22Rv1 (cell line): ENCODE data around the gene BRCA2.

Experiments used
- H3K27ac ChIP-seq: fragments of 450-650 bp; 2 replicates; pipeline ENCODE4 v1.5.1; 2017
- ZFX ChIP-seq: fragments of 450-650 bp; IDR thresholded peaks from 2 replicates; pipeline ENCODE4 v1.6.1; 2017; ENCODE audit warnings: antibody characterized with exemption, borderline replicate concordance
- TF ChIP-seq, protein P1 (sequence below): fragments of 450-650 bp; IDR thresholded peaks from 2 replicates; pipeline ENCODE4 v1.5.1; 2017; ENCODE audit warnings: mild to moderate bottlenecking

BRCA2 gene

DNA sequence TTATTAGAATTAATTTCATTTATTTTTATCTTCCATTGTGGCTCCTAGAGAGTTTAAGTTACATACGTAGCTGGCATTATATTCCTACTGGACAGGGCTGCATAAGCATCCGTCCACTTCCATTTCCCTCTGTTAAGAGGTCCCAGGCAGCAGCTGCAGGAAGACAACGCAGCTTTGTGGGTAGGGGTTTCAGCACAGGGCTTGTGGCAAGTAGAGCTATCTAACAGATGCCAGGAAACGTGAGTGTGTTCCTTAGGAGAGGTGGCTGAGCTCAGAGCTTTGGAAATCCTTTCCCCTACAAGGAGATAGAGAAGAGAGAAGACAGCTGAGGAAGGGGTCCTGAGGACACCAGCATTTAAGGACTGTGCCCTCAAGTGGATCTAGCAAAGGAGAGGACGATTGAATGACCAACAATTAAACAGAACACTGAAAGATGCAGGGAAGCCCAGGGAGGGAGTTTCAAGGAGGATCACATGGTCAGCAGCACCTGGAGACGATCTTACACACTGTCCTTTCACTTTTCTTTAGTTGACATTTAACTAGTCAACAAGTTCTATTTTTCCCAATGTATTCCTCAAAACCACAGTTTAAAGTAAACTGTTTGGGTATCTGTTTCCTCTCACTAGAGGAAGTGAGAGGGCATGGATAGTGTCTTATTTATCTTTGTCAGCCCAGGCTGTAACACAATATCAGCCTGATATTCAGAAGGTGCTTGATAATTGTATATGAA, 114.9 kb downstream of the BRCA2 start:
- TF ChIP-seq, protein P1, sequence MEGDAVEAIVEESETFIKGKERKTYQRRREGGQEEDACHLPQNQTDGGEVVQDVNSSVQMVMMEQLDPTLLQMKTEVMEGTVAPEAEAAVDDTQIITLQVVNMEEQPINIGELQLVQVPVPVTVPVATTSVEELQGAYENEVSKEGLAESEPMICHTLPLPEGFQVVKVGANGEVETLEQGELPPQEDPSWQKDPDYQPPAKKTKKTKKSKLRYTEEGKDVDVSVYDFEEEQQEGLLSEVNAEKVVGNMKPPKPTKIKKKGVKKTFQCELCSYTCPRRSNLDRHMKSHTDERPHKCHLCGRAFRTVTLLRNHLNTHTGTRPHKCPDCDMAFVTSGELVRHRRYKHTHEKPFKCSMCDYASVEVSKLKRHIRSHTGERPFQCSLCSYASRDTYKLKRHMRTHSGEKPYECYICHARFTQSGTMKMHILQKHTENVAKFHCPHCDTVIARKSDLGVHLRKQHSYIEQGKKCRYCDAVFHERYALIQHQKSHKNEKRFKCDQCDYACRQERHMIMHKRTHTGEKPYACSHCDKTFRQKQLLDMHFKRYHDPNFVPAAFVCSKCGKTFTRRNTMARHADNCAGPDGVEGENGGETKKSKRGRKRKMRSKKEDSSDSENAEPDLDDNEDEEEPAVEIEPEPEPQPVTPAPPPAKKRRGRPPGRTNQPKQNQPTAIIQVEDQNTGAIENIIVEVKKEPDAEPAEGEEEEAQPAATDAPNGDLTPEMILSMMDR: no peak
- TF ChIP-seq ZFX: no peak
- no peak overlapping the region for H3K27ac ChIP-seq

DNA sequence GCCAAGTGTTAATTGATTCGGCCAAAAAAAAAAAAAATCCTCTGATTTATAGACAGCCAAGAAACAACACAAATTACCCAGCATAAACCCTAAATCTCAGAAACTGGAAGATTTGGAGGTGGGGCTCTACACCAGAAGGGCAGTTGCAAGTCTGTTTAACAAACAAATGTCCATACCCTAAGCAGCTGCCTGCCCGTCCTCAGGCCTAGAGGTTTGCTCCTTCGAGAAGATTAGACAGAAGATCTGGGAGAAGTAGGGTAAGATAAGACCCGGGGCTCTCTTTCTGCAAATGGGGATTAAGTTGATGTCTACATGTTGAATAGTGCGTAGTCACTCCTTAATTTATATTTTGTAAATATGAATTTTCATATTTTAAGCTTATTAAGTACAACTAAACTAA, 116.1 kb downstream of the BRCA2 start:
- H3K27ac ChIP-seq: no peak overlapping the region
- no peak for TF ChIP-seq ZFX
- TF ChIP-seq, protein P1: no peak

DNA sequence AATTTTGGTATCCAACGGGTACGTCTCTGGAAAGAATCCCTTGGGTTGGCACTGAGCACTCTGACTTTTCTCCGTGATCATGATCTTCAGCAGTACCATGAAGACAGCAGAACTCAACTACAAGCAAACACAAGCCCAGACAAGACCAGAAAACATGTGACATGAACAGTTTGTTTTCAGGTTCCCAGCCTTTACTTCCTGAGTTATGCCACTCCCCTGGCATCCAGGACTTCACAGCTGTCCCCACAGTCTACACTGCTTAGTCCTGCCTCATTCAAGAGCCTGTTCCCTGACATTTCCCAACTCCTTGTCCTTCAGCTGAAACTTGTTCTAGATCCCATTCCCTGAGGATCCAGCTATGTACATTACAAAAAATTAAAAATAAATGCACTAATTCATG, 117.5 kb downstream of the BRCA2 start:
- TF ChIP-seq, protein P1: no peak
- no peak for TF ChIP-seq ZFX
- no peak overlapping the region for H3K27ac ChIP-seq

DNA sequence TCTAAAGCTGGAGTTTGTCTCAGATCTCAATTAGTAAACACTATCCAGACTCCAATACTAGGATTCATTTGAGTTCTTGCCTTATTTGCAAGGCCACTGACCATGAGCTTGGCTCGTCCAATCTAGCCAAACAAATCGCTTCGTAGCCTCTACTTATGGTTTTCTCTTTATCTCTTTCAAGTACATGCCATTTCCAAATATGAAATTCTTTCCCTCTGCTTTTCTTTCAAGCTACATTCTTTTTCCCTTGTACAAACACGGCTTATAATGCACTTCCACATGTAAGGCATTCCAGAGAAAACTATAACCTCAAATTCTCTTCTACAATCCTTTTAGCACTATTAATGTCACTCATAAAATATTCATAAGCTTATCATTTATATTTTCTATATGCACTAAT, 123.6 kb downstream of the BRCA2 start:
- H3K27ac ChIP-seq: no peak overlapping the region
- TF ChIP-seq, protein P1: no peak
- no peak for TF ChIP-seq ZFX

GRCh38 chr13:32443111-32443510, 127.8 kb downstream of the BRCA2 start:
- no peak for TF ChIP-seq ZFX
- TF ChIP-seq, protein P1: peak; percentile 28
- H3K27ac ChIP-seq: no peak overlapping the region

DNA sequence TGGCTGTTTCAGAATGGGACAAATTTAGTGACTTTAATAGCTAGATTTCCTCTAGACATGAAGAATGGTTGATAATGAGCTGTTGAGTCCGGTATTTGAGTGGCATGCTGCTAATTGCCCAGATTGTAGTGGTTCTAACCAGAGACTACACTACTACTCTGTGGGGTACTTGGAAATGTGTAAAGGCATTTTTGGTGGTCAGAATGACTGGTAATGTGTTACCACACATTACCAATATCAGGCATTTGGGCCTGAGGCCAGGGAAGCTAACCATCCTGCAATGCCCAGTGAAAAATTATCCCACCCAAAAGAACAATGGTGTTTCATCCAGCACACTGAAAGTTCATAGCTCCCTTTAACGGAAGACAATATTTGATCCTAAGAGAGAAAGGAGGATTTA, 130.2 kb downstream of the BRCA2 start:
- H3K27ac ChIP-seq: no peak overlapping the region
- TF ChIP-seq, protein P1: no peak
- no peak for TF ChIP-seq ZFX

DNA sequence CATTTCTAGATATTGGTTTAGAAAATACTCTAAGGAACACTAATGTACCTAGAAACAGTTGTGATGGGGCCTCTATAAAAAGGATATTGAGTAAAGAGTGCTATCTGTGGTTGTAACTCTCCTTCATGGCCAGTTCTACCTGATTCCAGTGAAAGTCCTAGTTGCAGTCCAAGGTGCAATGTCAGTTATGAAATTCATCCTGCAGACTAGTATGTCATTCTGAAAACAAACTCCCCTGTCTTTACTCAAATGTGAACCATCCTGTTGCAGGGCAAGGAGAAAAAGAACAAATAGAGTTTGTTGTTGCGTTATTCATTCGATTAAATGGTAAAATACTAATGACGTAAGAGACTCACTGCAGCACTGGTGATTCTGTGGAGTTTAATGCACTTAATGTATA, 130.9 kb downstream of the BRCA2 start:
- no peak overlapping the region for H3K27ac ChIP-seq
- TF ChIP-seq, protein P1: no peak
- no peak for TF ChIP-seq ZFX
